Chondrocyte (in vitro differentiated cells): ENCODE data around the gene ZDHHC11. TPM values are rescaled to one million over a fixed set of nuclear protein-coding genes. Genes with fewer than 3 reads are reported as not detected.
"Not testable (repeated sequence)": the region's sequence is repeated elsewhere in the genome, so short reads cannot be mapped to it uniquely, and the experiment has no call there.

Experiments
- DNase-seq: peaks from one replicate; pipeline ENCODE4 v3.0.0; 2021; ENCODE audit warnings: mixed read lengths, low spot score
- H3K27ac Mint-ChIP-seq: one replicate; pipeline ENCODE4 v1.8.0; 2021; ENCODE audit warnings: mild to moderate bottlenecking, moderate library complexity, mixed read lengths; ENCODE audit not compliant: unreplicated experiment
- H3K27me3 Mint-ChIP-seq: 2 replicates; pipeline ENCODE4 v1.8.0; 2021; ENCODE audit warnings: low read depth, mixed read lengths
- H3K36me3 Mint-ChIP-seq: 2 replicates; pipeline ENCODE4 v1.8.0; 2021; ENCODE audit warnings: low read depth, mixed read lengths
- H3K4me1 Mint-ChIP-seq: 2 replicates; pipeline ENCODE4 v1.8.0; 2021; ENCODE audit warnings: low read depth, mild to moderate bottlenecking, mixed read lengths
- H3K4me3 Mint-ChIP-seq: one replicate; pipeline ENCODE4 v1.8.0; 2021; ENCODE audit warnings: mild to moderate bottlenecking, moderate library complexity, mixed read lengths; ENCODE audit not compliant: unreplicated experiment
- H3K9me3 Mint-ChIP-seq: 2 replicates; pipeline ENCODE4 v1.8.0; 2021; ENCODE audit warnings: low read depth, mixed read lengths
- total RNA-seq: library from RNA; stranded (reverse); gene quantifications from 3 replicates; pipeline ENCODE4 v1.2.1, GENCODE V29; 2021

The ZDHHC11 gene
- total RNA-seq, 1 donor from 2014 or later, result 1.9 TPM

DNA sequence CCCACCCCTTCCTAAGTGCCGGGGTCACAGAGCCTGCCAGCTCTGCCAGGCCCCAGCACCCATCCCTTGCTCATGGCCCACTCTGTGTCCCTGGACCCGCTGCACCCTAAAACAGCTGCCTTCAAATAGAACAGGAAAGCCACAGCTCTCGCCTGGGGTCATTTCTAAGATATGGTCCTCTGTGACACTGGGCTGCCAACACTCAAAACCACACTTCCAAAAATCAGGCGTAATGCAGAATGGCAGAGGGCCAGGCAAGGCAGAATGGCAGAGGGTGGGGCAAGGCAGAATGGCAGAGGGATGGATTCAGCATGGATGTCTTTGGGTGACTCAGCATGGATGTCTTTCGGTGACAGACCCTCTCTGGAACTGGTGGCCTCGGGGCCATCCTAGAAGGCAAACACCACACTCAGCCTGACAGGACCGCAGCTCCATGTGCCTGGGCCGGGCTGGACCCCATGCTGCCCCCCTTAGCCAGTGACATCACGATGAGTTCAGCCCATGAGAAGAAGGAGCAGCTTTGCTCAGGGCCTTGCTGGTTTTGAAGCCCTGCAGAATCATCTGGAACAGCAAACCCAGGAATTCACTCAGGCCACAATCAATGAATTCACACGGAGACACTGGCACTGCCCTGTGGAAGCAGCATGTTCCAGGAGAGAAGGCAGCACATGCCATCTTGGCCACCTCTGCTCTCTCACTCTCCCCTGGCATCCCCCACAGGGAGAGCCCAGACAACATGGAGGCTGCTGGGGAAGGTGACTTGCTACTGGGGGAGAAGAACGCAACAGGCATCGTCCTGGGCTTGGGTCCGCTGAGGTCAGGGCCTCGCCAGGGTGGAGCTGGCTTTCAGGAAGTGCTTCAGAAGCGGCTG lies 9.0 kb downstream of the ZDHHC11 start:
- not testable (repeated sequence) for H3K4me3 Mint-ChIP-seq, H3K4me1 Mint-ChIP-seq, H3K27ac Mint-ChIP-seq, H3K27me3 Mint-ChIP-seq, H3K9me3 Mint-ChIP-seq, H3K36me3 Mint-ChIP-seq
- DNase-seq, result peak; percentile 75

GRCh38 chr5:840974-841435 lies 9.8 kb downstream of the ZDHHC11 start:
- not testable (repeated sequence) for H3K9me3 Mint-ChIP-seq, H3K27ac Mint-ChIP-seq, H3K36me3 Mint-ChIP-seq, H3K27me3 Mint-ChIP-seq, H3K4me1 Mint-ChIP-seq, H3K4me3 Mint-ChIP-seq
- peak; percentile 66 for DNase-seq

GRCh38 chr5:840118-840973 lies 10.4 kb downstream of the ZDHHC11 start:
- not testable (repeated sequence) for H3K4me1 Mint-ChIP-seq, H3K27me3 Mint-ChIP-seq, H3K36me3 Mint-ChIP-seq, H3K27ac Mint-ChIP-seq, H3K9me3 Mint-ChIP-seq, H3K4me3 Mint-ChIP-seq
- peak; percentile 94 for DNase-seq

GRCh38 chr5:838431-838851 lies 12.3 kb downstream of the ZDHHC11 start:
- peak; percentile 86 for DNase-seq
- H3K36me3 Mint-ChIP-seq, H3K4me1 Mint-ChIP-seq, H3K9me3 Mint-ChIP-seq, H3K4me3 Mint-ChIP-seq, H3K27me3 Mint-ChIP-seq, H3K27ac Mint-ChIP-seq: not testable (repeated sequence)

GRCh38 chr5:837621-838121 lies 13.1 kb downstream of the ZDHHC11 start:
- not testable (repeated sequence) for H3K27me3 Mint-ChIP-seq, H3K4me3 Mint-ChIP-seq, H3K36me3 Mint-ChIP-seq, H3K4me1 Mint-ChIP-seq, H3K27ac Mint-ChIP-seq, H3K9me3 Mint-ChIP-seq
- peak; percentile 84 for DNase-seq

GRCh38 chr5:835933-836612 lies 14.7 kb downstream of the ZDHHC11 start:
- not testable (repeated sequence) for H3K4me3 Mint-ChIP-seq, H3K9me3 Mint-ChIP-seq, H3K27ac Mint-ChIP-seq, H3K27me3 Mint-ChIP-seq, H3K4me1 Mint-ChIP-seq, DNase-seq, H3K36me3 Mint-ChIP-seq

DNA sequence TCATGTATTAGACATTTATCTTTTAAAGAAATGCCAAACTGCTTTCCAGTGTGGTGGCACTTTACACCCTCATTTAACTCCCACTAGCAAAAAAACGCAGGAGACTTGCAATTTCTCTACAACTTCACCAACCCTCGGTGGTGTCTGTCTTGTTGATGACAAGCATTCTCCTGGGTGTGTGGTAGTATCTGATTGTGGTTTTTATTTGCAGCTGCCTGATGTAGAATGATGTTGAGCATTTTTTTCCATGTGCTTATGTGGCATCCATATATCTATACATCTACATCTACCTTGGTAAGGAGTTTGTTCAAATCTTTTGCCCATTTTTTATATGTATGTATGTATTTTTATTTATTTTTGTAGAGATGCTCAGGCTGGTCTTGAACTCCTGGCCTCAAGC lies 16.8 kb downstream of the ZDHHC11 start:
- H3K4me1 Mint-ChIP-seq, H3K9me3 Mint-ChIP-seq, DNase-seq, H3K4me3 Mint-ChIP-seq, H3K27ac Mint-ChIP-seq, H3K36me3 Mint-ChIP-seq, H3K27me3 Mint-ChIP-seq: not testable (repeated sequence)

DNA sequence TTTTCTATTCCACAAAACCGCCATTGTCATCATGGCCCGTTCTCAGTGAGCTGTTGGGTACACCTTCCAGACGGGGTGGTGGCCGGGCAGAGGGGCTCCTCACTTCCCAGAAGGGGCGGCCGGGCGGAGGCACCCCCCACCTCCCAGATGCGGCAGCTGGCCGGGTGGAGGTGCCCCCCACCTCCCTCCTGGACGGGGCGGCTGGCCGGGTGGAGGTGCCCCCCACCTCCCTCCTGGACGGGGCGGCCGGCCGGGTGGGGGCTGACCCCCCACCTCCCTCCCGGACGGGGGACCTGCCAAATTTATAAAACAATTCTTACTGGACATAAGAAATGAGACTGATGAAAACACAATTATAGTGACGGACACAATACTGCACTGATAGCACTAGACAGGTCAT lies 22.6 kb downstream of the ZDHHC11 start:
- not testable (repeated sequence) for H3K4me3 Mint-ChIP-seq, H3K9me3 Mint-ChIP-seq, H3K27me3 Mint-ChIP-seq, H3K36me3 Mint-ChIP-seq, H3K27ac Mint-ChIP-seq, DNase-seq, H3K4me1 Mint-ChIP-seq

GRCh38 chr5:825544-825943 lies 25.2 kb downstream of the ZDHHC11 start:
- H3K4me1 Mint-ChIP-seq, H3K4me3 Mint-ChIP-seq, DNase-seq, H3K36me3 Mint-ChIP-seq, H3K9me3 Mint-ChIP-seq, H3K27me3 Mint-ChIP-seq, H3K27ac Mint-ChIP-seq: not testable (repeated sequence)
